HepG2 (cell line): Measurements from ENCODE around the gene OVCA2. TPM values are rescaled to one million over a fixed set of nuclear protein-coding genes. Genes with fewer than 3 reads are reported as not detected.

Source experiments
- ETV5 ChIP-seq: IDR thresholded peaks from 2 replicates; pipeline ENCODE4 v1.6.1; 2018; ENCODE audit warnings: missing biosample characterization, missing genetic modification reagents, inconsistent platforms, borderline replicate concordance
- FOXA1 ChIP-seq, 2 experiments: fragments of 450-650 bp in 1 of 2; sonication (generic) in 1 of 2; formaldehyde crosslinking in 1 of 2; IDR thresholded peaks; 2 replicates each; pipeline versions ENCODE4 v1.4.0 to v1.6.1; 2016 to 2020; ENCODE audit warnings: missing genetic modification reagents in 1 of 2
- GTF2F1 ChIP-seq: fragments of 150-350 bp; IDR thresholded peaks from 2 replicates; pipeline ENCODE4 v1.6.1; 2014; ENCODE audit warnings: low read length
- GTF3A ChIP-seq: sonication (generic); formaldehyde crosslinking; conservative IDR thresholded peaks from 2 replicates; pipeline ENCODE4 v1.4.0; 2020; ENCODE audit warnings: mild to moderate bottlenecking, missing genetic modification reagents
- HDAC6 ChIP-seq: fragments of 200-600 bp; sonication (generic); IDR thresholded peaks from 2 replicates; pipeline ENCODE4 v1.7.0; 2017; ENCODE audit warnings: mild to moderate bottlenecking, antibody characterized with exemption, low read length, low read depth
- HOXA9 ChIP-seq: sonication (generic); formaldehyde crosslinking; IDR thresholded peaks from 2 replicates; pipeline ENCODE4 v1.8.1; 2022; ENCODE audit warnings: missing genetic modification reagents, mild to moderate bottlenecking, moderate library complexity, borderline replicate concordance
- KDM2A ChIP-seq: sonication (generic); formaldehyde crosslinking; IDR thresholded peaks from 2 replicates; pipeline ENCODE4 v1.4.0; 2020; ENCODE audit warnings: low read depth, missing genetic modification reagents, borderline replicate concordance
- KLF13 ChIP-seq: sonication (generic); formaldehyde crosslinking; IDR thresholded peaks from 2 replicates; pipeline ENCODE4 v1.4.0; 2020; ENCODE audit warnings: mild to moderate bottlenecking, missing genetic modification reagents
- MXD1 ChIP-seq: sonication (generic); formaldehyde crosslinking; IDR thresholded peaks from 2 replicates; pipeline ENCODE4 v1.4.0; 2020; ENCODE audit warnings: mild to moderate bottlenecking, missing genetic modification reagents
- SAFB2 ChIP-seq: sonication (generic); formaldehyde crosslinking; IDR thresholded peaks from 2 replicates; pipeline ENCODE4 v1.5.1; 2020; ENCODE audit warnings: missing genetic modification reagents, low read depth, mild to moderate bottlenecking, borderline replicate concordance
- STAG1 ChIP-seq: sonication (generic); formaldehyde crosslinking; IDR thresholded peaks from 2 replicates; pipeline ENCODE4 v1.4.0; 2020; ENCODE audit warnings: missing genetic modification reagents
- YEATS2 ChIP-seq: sonication (generic); formaldehyde crosslinking; IDR thresholded peaks from 2 replicates; pipeline ENCODE4 v1.4.0; 2020; ENCODE audit warnings: missing genetic modification reagents, borderline replicate concordance
- ZKSCAN5 ChIP-seq: sonication (generic); formaldehyde crosslinking; IDR thresholded peaks from 2 replicates; pipeline ENCODE4 v1.5.1; 2020; ENCODE audit warnings: mild to moderate bottlenecking, missing genetic modification reagents
- ZNF44 ChIP-seq: sonication (generic); formaldehyde crosslinking; IDR thresholded peaks from 2 replicates; pipeline ENCODE4 v1.5.1; 2020; ENCODE audit warnings: mild to moderate bottlenecking, missing genetic modification reagents
- ZNF451 ChIP-seq: sonication (generic); formaldehyde crosslinking; IDR thresholded peaks from 2 replicates; pipeline ENCODE4 v1.5.0; 2020; ENCODE audit warnings: mild to moderate bottlenecking, missing genetic modification reagents
- ZNF619 ChIP-seq: sonication (generic); formaldehyde crosslinking; IDR thresholded peaks from 2 replicates; pipeline ENCODE4 v1.4.0; 2020; ENCODE audit warnings: mild to moderate bottlenecking, missing genetic modification reagents
- ZNF710 ChIP-seq: sonication (generic); formaldehyde crosslinking; IDR thresholded peaks from 2 replicates; pipeline ENCODE4 v1.5.0; 2020; ENCODE audit warnings: mild to moderate bottlenecking, missing genetic modification reagents, borderline replicate concordance
- ZSCAN22 ChIP-seq: sonication (generic); formaldehyde crosslinking; IDR thresholded peaks from 2 replicates; pipeline ENCODE4 v1.4.0; 2020; ENCODE audit warnings: mild to moderate bottlenecking, missing genetic modification reagents
- ZSCAN29 ChIP-seq: sonication (generic); formaldehyde crosslinking; conservative IDR thresholded peaks from 2 replicates; pipeline ENCODE4 v1.4.0; 2020; ENCODE audit warnings: mild to moderate bottlenecking, missing genetic modification reagents
- polyA plus RNA-seq, 8 experiments: library from polyadenylated mRNA; depleted of rRNA in 3 of 8; stranded (reverse) in 7 of 8; unstranded in 1 of 8; fragments of >200 nt; fragmentation: Illumina TruSeq in 4 of 8; extraction: Trizol in 4 of 8; gene quantifications; 2 replicates each; pipeline versions ENCODE4 v1.2.1 to v1.2.3, GENCODE V29; 2011 to 2016; ENCODE audit warnings: low read depth in 4 of 8, missing spikeins in 1 of 8, mixed read lengths in 1 of 8; ENCODE audit not compliant: insufficient read depth in 1 of 8
- total RNA-seq, 5 experiments: library from RNA; depleted of rRNA; stranded (reverse); fragments of >200 nt; fragmentation: Illumina TruSeq; extraction: Trizol; gene quantifications; 2 replicates each; pipeline ENCODE4 v1.2.3, GENCODE V29; 2016; ENCODE audit warnings: low read depth in 1 of 5
- TF ChIP-seq, protein P1 (sequence below): sonication (generic); formaldehyde crosslinking; IDR thresholded peaks from 2 replicates; pipeline ENCODE4 v1.4.0; 2020; ENCODE audit warnings: missing genetic modification reagents, borderline replicate concordance
- TF ChIP-seq, protein P2 (sequence below): fragments of 450-650 bp; IDR thresholded peaks from 2 replicates; pipeline ENCODE4 v1.6.1; 2016

The OVCA2 gene
- total and polyA plus RNA-seq, 2 of the 13 experiments (the other 11 are each of a cell fraction or from before 2014, with no cell fraction given), result 23.7 to 28.2 TPM

DNA sequence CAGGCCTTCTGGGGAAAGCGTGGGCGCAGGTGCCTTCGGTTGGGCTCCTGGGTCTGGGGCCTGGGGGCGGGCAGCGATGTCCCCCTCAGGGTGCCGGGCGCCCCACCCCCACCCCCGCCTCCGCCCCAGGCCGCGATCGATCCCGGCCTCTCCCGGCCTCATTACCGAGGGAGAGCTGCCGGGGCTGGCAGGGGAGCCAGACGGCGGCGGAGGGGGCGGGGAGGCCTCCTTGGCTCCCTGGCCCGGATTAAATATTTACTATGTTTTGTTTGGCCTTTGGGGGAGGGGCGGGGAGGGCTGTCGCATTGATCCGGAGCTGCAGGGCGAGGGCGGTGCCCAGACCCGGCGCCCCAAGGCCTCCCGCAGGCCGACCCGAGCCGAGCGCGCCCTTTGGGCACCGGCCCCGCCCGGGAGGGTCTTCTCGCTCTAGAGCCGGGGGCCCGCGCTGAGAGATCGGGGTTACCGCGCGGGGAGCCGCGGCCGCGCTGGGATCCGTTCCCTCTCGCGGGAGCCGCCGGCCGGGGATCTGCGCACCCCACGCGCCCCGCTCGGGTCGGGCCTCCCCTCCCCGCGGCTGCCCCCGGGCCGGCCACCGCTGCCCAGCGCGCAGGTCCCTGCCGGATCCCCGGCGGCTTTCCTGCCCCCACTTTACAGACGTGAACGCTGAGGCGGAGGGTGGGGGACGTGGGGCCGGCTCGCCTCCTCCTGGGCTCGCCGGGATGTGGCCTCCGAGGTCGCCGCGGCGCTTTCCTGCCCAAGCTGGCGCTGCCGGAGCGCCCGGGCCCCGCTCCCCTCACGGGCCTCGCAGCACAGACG lies 43.7 kb upstream of the OVCA2 start (continued):
- TF ChIP-seq, protein P1, sequence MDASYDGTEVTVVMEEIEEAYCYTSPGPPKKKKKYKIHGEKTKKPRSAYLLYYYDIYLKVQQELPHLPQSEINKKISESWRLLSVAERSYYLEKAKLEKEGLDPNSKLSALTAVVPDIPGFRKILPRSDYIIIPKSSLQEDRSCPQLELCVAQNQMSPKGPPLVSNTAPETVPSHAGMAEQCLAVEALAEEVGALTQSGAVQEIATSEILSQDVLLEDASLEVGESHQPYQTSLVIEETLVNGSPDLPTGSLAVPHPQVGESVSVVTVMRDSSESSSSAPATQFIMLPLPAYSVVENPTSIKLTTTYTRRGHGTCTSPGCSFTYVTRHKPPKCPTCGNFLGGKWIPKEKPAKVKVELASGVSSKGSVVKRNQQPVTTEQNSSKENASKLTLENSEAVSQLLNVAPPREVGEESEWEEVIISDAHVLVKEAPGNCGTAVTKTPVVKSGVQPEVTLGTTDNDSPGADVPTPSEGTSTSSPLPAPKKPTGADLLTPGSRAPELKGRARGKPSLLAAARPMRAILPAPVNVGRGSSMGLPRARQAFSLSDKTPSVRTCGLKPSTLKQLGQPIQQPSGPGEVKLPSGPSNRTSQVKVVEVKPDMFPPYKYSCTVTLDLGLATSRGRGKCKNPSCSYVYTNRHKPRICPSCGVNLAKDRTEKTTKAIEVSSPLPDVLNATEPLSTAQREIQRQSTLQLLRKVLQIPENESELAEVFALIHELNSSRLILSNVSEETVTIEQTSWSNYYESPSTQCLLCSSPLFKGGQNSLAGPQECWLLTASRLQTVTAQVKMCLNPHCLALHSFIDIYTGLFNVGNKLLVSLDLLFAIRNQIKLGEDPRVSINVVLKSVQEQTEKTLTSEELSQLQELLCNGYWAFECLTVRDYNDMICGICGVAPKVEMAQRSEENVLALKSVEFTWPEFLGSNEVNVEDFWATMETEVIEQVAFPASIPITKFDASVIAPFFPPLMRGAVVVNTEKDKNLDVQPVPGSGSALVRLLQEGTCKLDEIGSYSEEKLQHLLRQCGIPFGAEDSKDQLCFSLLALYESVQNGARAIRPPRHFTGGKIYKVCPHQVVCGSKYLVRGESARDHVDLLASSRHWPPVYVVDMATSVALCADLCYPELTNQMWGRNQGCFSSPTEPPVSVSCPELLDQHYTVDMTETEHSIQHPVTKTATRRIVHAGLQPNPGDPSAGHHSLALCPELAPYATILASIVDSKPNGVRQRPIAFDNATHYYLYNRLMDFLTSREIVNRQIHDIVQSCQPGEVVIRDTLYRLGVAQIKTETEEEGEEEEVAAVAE, result no peak
- no peak for TF ChIP-seq HOXA9 (CRISPR knock-in tag)
- TF ChIP-seq ZNF44 (CRISPR knock-in tag), result no peak
- TF ChIP-seq ZSCAN29, result peak; percentile 37; the same call in 1 of the 2 replicates
- 0 out of 2 replicates have a peak, but pooled peaks have one; percentile 13 for TF ChIP-seq ZNF451 (CRISPR knock-in tag)
- TF ChIP-seq GTF2F1, result no peak
- 0 out of 2 replicates have a peak, but pooled peaks have one; percentile 25 for TF ChIP-seq KDM2A (CRISPR knock-in tag)
- peak; percentile 30; the same call in 1 of the 2 replicates for TF ChIP-seq ETV5 (CRISPR knock-in tag)
- TF ChIP-seq ZSCAN22 (CRISPR knock-in tag), result peak; percentile 67; the same call in 1 of the 2 replicates
- no peak for TF ChIP-seq FOXA1 (IDR thresholded peaks at IDR 0.05)
- peak; percentile 33; the same call in 1 of the 2 replicates for TF ChIP-seq FOXA1 (CRISPR knock-in tag; IDR thresholded peaks at IDR 0.05)
- TF ChIP-seq MXD1 (CRISPR knock-in tag), result no peak
- no peak for TF ChIP-seq ZNF710 (CRISPR knock-in tag)
- TF ChIP-seq, protein P2, sequence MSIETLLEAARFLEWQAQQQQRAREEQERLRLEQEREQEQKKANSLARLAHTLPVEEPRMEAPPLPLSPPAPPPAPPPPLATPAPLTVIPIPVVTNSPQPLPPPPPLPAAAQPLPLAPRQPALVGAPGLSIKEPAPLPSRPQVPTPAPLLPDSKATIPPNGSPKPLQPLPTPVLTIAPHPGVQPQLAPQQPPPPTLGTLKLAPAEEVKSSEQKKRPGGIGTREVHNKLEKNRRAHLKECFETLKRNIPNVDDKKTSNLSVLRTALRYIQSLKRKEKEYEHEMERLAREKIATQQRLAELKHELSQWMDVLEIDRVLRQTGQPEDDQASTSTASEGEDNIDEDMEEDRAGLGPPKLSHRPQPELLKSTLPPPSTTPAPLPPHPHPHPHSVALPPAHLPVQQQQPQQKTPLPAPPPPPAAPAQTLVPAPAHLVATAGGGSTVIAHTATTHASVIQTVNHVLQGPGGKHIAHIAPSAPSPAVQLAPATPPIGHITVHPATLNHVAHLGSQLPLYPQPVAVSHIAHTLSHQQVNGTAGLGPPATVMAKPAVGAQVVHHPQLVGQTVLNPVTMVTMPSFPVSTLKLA, result no peak
- no peak for TF ChIP-seq SAFB2 (CRISPR knock-in tag)
- TF ChIP-seq ZKSCAN5 (CRISPR knock-in tag), result no peak
- TF ChIP-seq GTF3A (CRISPR knock-in tag), result no peak
- no peak for TF ChIP-seq KLF13 (CRISPR knock-in tag)
- no peak for TF ChIP-seq YEATS2 (CRISPR knock-in tag)
- no peak for TF ChIP-seq STAG1 (CRISPR knock-in tag)
- no peak for TF ChIP-seq HDAC6
- TF ChIP-seq ZNF619 (CRISPR knock-in tag), result no peak
